Panc1 (cell line): Measurements from ENCODE around the gene PPT2. TPM values are rescaled to one million over a fixed set of nuclear protein-coding genes. Genes with fewer than 3 reads are reported as not detected.

Experiments
- ATAC-seq: fragments of 200-7000 bp; cut with Tn5 transposase; 2 replicates; pipeline ENCODE4 v1.9.1; 2020; ENCODE audit warnings: mild to moderate bottlenecking, moderate library complexity
- BruUV-seq: library from RNA; stranded (reverse); fragments of 400-500 nt; replicated peaks from 2 replicates; lab custom pipeline; 2021; lab: Mats Ljungman, UMichigan
- CTCF ChIA-PET: fragments of 300-600 bp; sonication (Branson Sonifier 250); formaldehyde crosslinking; loops from one replicate; lab custom pipeline; 2022; ENCODE audit warnings: antibody characterized with exemption; lab: Charles Lee
- POLR2A ChIA-PET: fragments of 300-600 bp; sonication (Branson Sonifier 250); formaldehyde crosslinking; loops from one replicate; lab custom pipeline; 2022; ENCODE audit warnings: antibody characterized with exemption; lab: Charles Lee
- DNase-seq: peaks from one replicate; pipeline ENCODE4 v3.0.0-alpha.2; 2010; ENCODE audit warnings: low read depth, low spot score
- H3K27ac ChIP-seq: 2 replicates; pipeline ENCODE4 v1.5.1; 2011; ENCODE audit warnings: mild to moderate bottlenecking, low read length, inconsistent platforms
- H3K27me3 ChIP-seq: fragments of 200-500 bp; sonication (Bioruptor generic); 2 replicates; pipeline ENCODE4 v1.6.0; 2014; ENCODE audit warnings: low read length, inconsistent platforms; ENCODE audit not compliant: control insufficient read depth, insufficient read depth
- H3K36me3 ChIP-seq: fragments of 200-500 bp; sonication (Bioruptor generic); 2 replicates; pipeline ENCODE4 v1.5.1; 2014; ENCODE audit warnings: inconsistent platforms, mild to moderate bottlenecking, low read length, moderate library complexity; ENCODE audit not compliant: control insufficient read depth, insufficient read depth
- H3K4me1 ChIP-seq: 2 replicates; pipeline ENCODE4 v1.5.1; 2011; ENCODE audit warnings: inconsistent platforms, mild to moderate bottlenecking, low read length, moderate library complexity; ENCODE audit not compliant: control insufficient read depth, insufficient read depth
- H3K4me3 ChIP-seq, 2 experiments: 2 replicates each; pipeline ENCODE4 v1.5.1; 2011 to 2012; ENCODE audit warnings: low read depth in 2 of 2, low read length in 2 of 2, mild to moderate bottlenecking in 2 of 2, inconsistent platforms in 1 of 2, moderate library complexity in 1 of 2
- H3K9me3 ChIP-seq: fragments of 200-500 bp; sonication (Bioruptor generic); 2 replicates; pipeline ENCODE4 v1.5.1; 2014; ENCODE audit warnings: low read depth, mild to moderate bottlenecking, inconsistent platforms, low read length, moderate library complexity; ENCODE audit not compliant: control insufficient read depth, insufficient read depth
- CTCF ChIP-seq: fragments of 450-650 bp; IDR thresholded peaks from 2 replicates; pipeline ENCODE4 v1.5.1; 2017; ENCODE audit warnings: mild to moderate bottlenecking
- POLR2AphosphoS5 ChIP-seq: IDR thresholded peaks from 2 replicates; pipeline ENCODE4 v1.6.1; 2012; ENCODE audit warnings: mild to moderate bottlenecking, low read depth, low read length, moderate library complexity
- REST ChIP-seq, 2 experiments: IDR thresholded peaks; 2 replicates each; pipeline ENCODE4 v1.6.1; 2011 to 2012; ENCODE audit warnings: low read depth in 2 of 2, control low read depth in 1 of 2, low read length in 1 of 2, mild to moderate bottlenecking in 1 of 2, moderate library complexity in 1 of 2; ENCODE audit not compliant: insufficient read depth in 1 of 2
- SIN3A ChIP-seq: IDR thresholded peaks from 2 replicates; pipeline ENCODE4 v1.6.1; 2012; ENCODE audit warnings: low read depth, mild to moderate bottlenecking, low read length, moderate library complexity, borderline replicate concordance; ENCODE audit not compliant: insufficient read depth
- TCF7L2 ChIP-seq: IDR thresholded peaks from 2 replicates; pipeline ENCODE4 v1.6.1; 2011; ENCODE audit warnings: mild to moderate bottlenecking, low read depth, low read length, inconsistent platforms
- in situ Hi-C: cut with HindIII; loops from 2 replicates; pipeline ENCODE4 v1.10.0; 2016; ENCODE audit warnings: low sequenced_read_pairs, low pct_unique_long_range_greater_than_20kb
- intact Hi-C: fragments of 100-400 bp; cut with micrococcal nuclease; formaldehyde crosslinking; loops from one replicate; pipeline ENCODE4 v1.10.0; 2022; ENCODE audit not compliant: unreplicated experiment
- total RNA-seq: library from RNA; stranded (reverse); gene quantifications from one replicate; pipeline ENCODE4 v1.2.1, GENCODE V29; 2021; ENCODE audit not compliant: unreplicated experiment

Gene PPT2
- total RNA-seq, 1 experiment from 2014 or later = 20.1 TPM

- Histone ChIP-seq H3K4me1 (peaks cover 6% of the 10 kb centered on the region; the same call in 1 of the 2 replicates), H3K27ac (no peak overlapping the region), H3K36me3 (0 out of 2 replicates have a peak, but pooled peaks cover 2% of the 10 kb centered on the region), H3K9me3 (no peaks in the 10 kb centered on the region), H3K27me3 (no peaks in the 10 kb centered on the region), H3K4me3 (no peak overlapping the region)
- DNase-seq (no peak), ATAC-seq (no peak)
- ChIA-PET CTCF (no interaction called here), POLR2A (no interaction called here)
- intact Hi-C loops (no loop called here), in situ Hi-C loops (no loop called here)
- TF ChIP-seq POLR2AphosphoS5 (no peak), REST (IDR thresholded peaks at IDR 0.05; ENCODE audit: insufficient read depth in 1 of 2, low read depth in 2 of 2, low read length in 1 of 2) (no peak), TCF7L2 (no peak), CTCF (no peak), SIN3A (no peak)
- BruUV-seq = TSS peak; percentile 70
Measured at GRCh38 chr6:32168350-32168749, 14.4 kb downstream of the PPT2 start.

GRCh38 chr6:32168807-32169591 is 15.1 kb downstream of the PPT2 start:
- H3K9me3 ChIP-seq = no peaks in the 10 kb centered on the region
- DNase-seq = no peak
- ATAC-seq = peak; percentile 57; the same call in 1 of the 2 replicates
- 0 out of 2 replicates have a peak, but pooled peaks cover 2% of the 10 kb centered on the region for H3K36me3 ChIP-seq
- H3K27ac ChIP-seq = no peak overlapping the region
- intact Hi-C loops (no loop called here), in situ Hi-C loops (no loop called here)
- TF ChIP-seq SIN3A (no peak), REST (IDR thresholded peaks at IDR 0.05; ENCODE audit: insufficient read depth in 1 of 2, low read depth in 2 of 2, low read length in 1 of 2) (no peak), POLR2AphosphoS5 (no peak), TCF7L2 (no peak), CTCF (no peak; the same call in 1 of the 2 replicates)
- BruUV-seq = no TSS peak
- ChIA-PET CTCF (no interaction called here), POLR2A (no interaction called here)
- no peaks in the 10 kb centered on the region for H3K27me3 ChIP-seq
- H3K4me1 ChIP-seq = peaks cover 7% of the 10 kb centered on the region; the same call in 1 of the 2 replicates
- H3K4me3 ChIP-seq = no peak overlapping the region
